Type B pancreatic cell (in vitro differentiated cells): ENCODE measurements around the gene LHPP. TPM values are rescaled to one million over a fixed set of nuclear protein-coding genes. Genes with fewer than 3 reads are reported as not detected.

ENCODE experiments used
- DNase-seq: peaks from one replicate; pipeline ENCODE4 v3.0.0; 2021; ENCODE audit warnings: mixed read lengths; ENCODE audit not compliant: unreplicated experiment; ENCODE audit errors: extremely low spot score
- H3K27ac Mint-ChIP-seq: 2 replicates; pipeline ENCODE4 v1.8.0; 2021; ENCODE audit warnings: mild to moderate bottlenecking, mixed read lengths
- H3K27me3 Mint-ChIP-seq: 2 replicates; pipeline ENCODE4 v1.8.0; 2021; ENCODE audit warnings: mixed read lengths
- H3K36me3 Mint-ChIP-seq: 2 replicates; pipeline ENCODE4 v1.8.0; 2021; ENCODE audit warnings: mixed read lengths
- H3K4me1 Mint-ChIP-seq: one replicate; pipeline ENCODE4 v1.8.0; 2021; ENCODE audit warnings: mixed read lengths; ENCODE audit not compliant: unreplicated experiment
- H3K4me3 Mint-ChIP-seq: 2 replicates; pipeline ENCODE4 v1.8.0; 2021; ENCODE audit warnings: mild to moderate bottlenecking, mixed read lengths
- H3K9me3 Mint-ChIP-seq: 2 replicates; pipeline ENCODE4 v1.8.0; 2021; ENCODE audit warnings: mixed read lengths
- total RNA-seq: library from RNA; stranded (reverse); gene quantifications from 2 replicates; pipeline ENCODE4 v1.2.1, GENCODE V29; 2021; ENCODE audit warnings: low replicate concordance
- TF ChIP-seq, protein P1 (sequence below): fragments of 200-600 bp; sonication (generic); conservative IDR thresholded peaks from 2 replicates; pipeline ENCODE4 v1.5.0; 2021; ENCODE audit warnings: antibody characterized with exemption, mild to moderate bottlenecking

The LHPP gene
- total RNA-seq, 1 donor from 2014 or later = 12.7 TPM

DNA sequence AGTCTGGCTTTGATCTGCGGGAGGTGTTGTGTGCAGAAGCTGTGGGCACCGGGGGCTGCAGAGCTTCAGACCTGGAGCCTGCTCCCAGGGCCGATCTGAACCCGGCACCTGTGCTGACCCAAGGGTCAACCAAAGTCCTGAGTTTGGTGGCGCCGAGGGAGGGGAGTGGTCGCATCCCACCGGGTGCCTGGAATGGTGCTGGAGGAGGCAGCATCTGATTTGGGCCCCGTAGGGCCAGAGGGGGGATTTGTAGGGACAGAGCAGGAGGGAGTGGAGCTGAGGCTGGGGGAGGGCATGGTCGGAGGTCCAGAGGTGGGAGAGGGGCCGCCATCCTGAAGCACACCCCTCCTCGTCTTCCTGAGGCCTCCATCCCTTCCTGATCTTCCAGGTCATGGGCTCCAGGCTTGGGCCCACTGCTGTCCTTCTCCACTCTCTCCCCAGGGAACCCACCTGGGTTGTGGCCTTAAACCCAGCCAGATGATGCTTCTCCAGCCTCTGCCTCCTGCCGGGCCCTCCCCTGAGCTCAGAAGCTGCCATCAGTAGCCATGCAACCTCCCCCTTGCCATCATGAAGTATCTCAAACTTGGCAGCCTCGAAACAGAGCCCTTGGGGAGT lies 112.9 kb downstream of the LHPP start:
- peaks cover 2% of the 10 kb centered on the region for H3K27me3 Mint-ChIP-seq
- TF ChIP-seq, protein P1, sequence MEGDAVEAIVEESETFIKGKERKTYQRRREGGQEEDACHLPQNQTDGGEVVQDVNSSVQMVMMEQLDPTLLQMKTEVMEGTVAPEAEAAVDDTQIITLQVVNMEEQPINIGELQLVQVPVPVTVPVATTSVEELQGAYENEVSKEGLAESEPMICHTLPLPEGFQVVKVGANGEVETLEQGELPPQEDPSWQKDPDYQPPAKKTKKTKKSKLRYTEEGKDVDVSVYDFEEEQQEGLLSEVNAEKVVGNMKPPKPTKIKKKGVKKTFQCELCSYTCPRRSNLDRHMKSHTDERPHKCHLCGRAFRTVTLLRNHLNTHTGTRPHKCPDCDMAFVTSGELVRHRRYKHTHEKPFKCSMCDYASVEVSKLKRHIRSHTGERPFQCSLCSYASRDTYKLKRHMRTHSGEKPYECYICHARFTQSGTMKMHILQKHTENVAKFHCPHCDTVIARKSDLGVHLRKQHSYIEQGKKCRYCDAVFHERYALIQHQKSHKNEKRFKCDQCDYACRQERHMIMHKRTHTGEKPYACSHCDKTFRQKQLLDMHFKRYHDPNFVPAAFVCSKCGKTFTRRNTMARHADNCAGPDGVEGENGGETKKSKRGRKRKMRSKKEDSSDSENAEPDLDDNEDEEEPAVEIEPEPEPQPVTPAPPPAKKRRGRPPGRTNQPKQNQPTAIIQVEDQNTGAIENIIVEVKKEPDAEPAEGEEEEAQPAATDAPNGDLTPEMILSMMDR = no peak
- H3K4me1 Mint-ChIP-seq = no peaks in the 10 kb centered on the region
- no peak for DNase-seq
- H3K4me3 Mint-ChIP-seq = no peak overlapping the region
- H3K27ac Mint-ChIP-seq = no peak overlapping the region
- no peaks in the 10 kb centered on the region for H3K36me3 Mint-ChIP-seq
- H3K9me3 Mint-ChIP-seq = no peaks in the 10 kb centered on the region

DNA sequence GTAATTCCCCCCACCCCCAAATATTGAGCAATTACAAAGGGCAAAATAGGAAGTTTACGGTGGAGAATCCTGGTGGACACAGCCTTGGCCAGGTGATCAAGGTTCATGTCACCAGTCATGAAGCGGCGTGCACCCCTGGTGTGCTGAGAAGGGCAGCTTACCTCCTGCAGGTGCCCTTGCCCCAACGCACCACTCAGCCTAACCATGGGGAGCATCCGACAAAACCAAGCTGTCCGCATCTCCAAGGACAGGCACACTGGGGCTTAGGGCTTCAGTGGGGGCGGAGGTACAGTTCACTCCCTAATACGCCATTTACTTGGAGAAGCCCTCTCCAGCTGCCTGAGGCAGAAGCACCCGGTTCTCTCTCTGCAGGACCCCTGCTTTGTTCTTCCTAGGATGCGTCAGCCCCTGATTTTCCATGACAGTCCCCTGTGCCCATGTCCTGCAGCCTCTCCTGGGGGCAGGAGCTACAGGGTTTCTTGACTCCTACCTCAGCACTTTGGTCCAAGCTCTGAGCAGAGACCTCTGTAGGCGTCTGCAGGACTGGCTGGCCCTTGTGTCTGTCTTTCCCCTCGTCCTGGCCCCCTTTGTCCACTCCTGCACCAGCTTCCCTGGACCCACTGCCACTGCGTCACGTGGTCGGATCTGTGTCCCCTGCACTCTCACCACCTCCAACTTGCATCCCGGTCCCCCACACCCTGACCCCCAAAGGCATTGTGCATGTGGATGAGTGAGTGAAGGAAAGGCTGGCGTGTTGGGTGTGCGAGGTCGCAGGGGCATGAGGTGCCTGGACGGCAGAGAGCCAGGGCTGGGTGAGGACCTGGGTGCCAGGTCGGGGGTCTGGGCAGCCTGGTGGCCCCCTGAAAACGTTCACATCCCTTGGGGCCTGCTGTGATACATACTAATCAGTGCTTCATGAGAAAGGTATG lies 113.7 kb downstream of the LHPP start:
- Mint-ChIP-seq H3K4me1 (no peaks in the 10 kb centered on the region), H3K9me3 (peaks cover 6% of the 10 kb centered on the region), H3K4me3 (no peak overlapping the region), H3K27me3 (peaks cover 2% of the 10 kb centered on the region), H3K36me3 (no peaks in the 10 kb centered on the region), H3K27ac (no peak overlapping the region)
- TF ChIP-seq, protein P1 = no peak
- no peak for DNase-seq

DNA sequence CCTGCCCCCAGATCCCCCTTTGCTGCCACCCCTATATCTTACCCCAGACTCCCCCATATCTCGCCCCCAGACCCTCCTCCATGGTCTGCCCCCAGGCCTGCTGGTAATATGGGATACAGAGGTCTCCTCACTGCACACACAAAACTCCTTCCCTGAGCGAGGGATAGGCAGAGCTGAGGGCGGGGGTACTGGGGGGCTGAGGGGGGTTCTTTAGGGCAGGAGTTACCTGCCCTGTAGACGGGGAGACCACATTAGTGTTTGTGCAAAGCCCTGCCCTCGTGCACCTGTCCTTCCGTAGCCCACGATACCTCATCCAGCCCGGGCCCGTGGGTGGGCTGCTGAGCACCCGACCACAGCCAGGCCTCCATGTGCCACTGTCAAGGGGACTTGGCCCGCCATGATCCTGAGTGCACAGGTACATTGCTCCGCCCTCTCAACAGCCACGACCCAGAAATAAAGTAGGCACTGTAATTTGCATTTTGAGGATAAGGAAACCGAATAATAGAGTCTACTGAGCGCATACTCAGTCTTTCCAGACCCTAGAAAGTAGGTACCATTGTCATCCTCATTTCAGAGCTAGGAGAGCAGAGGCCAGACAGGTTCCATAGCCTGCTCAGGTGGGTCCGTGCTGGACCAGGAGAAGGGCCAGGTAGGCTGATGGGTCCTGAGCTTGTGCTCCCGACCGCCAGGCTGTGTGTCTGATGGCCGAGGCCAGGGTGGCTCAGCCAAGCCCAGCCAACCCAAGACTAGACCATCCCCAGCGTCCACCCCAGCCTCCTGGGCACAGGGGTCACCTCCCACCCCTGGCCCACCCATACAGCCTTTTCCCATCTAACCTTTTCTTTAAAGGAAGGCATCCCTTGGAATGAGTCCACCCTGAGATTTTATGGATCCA lies 115.2 kb downstream of the LHPP start:
- H3K27me3 Mint-ChIP-seq = peaks cover 2% of the 10 kb centered on the region
- H3K4me1 Mint-ChIP-seq = no peaks in the 10 kb centered on the region
- H3K27ac Mint-ChIP-seq = no peak overlapping the region
- H3K9me3 Mint-ChIP-seq = peaks cover 6% of the 10 kb centered on the region
- TF ChIP-seq, protein P1 = no peak
- H3K4me3 Mint-ChIP-seq = no peak overlapping the region
- no peaks in the 10 kb centered on the region for H3K36me3 Mint-ChIP-seq
- no peak for DNase-seq

DNA sequence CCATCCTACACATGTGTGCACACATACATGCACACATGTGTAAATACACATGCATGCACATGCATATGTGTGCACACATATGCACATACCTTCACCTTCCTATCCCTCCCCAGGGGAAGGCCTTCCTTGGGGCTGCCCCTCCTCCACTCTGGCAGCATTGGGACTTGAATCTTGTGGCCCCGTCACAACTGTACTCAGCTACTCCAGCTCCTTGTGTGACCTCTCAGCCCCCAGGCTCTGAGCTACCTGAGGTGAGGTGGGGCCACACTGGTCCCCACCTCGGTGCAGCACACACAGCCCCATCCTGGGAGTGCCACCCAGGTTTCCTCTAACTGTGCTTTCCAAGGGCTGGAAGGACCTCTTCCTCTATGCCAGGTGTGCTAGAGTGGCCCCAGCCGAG lies 116.0 kb downstream of the LHPP start:
- TF ChIP-seq, protein P1 = no peak
- Mint-ChIP-seq H3K27ac (no peak overlapping the region), H3K9me3 (peaks cover 6% of the 10 kb centered on the region), H3K4me1 (no peaks in the 10 kb centered on the region), H3K27me3 (peaks cover 2% of the 10 kb centered on the region), H3K4me3 (no peak overlapping the region), H3K36me3 (no peaks in the 10 kb centered on the region)
- DNase-seq = no peak

DNA sequence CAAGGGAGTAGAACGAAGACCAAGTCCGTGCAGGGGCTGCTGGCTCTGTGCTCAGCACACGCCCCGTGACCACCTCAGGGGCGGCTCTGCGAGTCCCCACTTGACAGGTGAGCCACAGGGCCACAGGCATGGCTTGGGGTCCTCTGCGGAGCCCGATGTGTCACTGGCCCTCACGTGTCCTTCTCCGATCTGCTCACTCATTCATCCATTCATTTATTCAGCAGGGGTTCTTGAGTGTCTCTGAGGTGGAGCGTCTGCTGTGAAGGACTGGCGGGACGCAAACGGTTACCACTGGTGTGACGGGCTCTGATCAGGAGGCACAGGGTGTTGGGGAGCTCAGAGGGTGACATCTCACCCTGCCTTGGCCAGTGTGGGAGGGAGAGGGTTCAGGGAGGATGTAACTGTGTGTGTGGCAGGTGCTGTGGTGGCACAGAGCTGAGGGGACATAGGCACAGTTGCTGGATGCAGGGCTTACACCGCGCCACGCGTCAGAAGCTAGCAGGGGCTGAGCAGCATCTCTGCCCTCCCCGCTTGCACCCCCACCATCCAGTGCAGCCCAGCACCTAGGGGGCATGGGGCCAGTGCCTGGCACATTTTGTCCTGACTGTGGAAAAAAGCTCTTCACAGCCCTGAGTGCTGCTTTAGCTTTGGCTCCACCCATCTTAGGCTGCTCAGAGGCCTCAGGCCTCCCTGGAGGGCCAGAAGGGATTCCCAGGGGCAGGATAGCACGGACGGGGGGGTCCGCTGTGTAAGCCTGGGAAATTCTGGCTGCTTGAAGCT lies 116.8 kb downstream of the LHPP start:
- peaks cover 2% of the 10 kb centered on the region for H3K27me3 Mint-ChIP-seq
- H3K4me3 Mint-ChIP-seq = no peak overlapping the region
- H3K4me1 Mint-ChIP-seq = no peaks in the 10 kb centered on the region
- no peak overlapping the region for H3K27ac Mint-ChIP-seq
- DNase-seq = no peak
- TF ChIP-seq, protein P1 = no peak
- no peaks in the 10 kb centered on the region for H3K36me3 Mint-ChIP-seq
- H3K9me3 Mint-ChIP-seq = peaks cover 6% of the 10 kb centered on the region
